ENCODE results near the gene CNPY1. TPM values are rescaled to one million over a fixed set of nuclear protein-coding genes. Genes with fewer than 3 reads are reported as not detected.

CNPY1 gene
- total and polyA plus RNA-seq, 2 of the 8 experiments (the other 6 are each of a cell fraction or from before 2014, with no cell fraction given), result not detected

- Histone ChIP-seq H3K79me1 (ENCODE audit: low read depth, low read length) (no peaks in the 10 kb centered on the region), H3K9ac (replicated peaks in 1 of 4; ENCODE audit: extremely low read depth in 1 of 4, low read depth in 3 of 4, low read length in 3 of 4) (no peak overlapping the region), H3K56ac (replicated peaks; ENCODE audit: insufficient read length, low read depth, low read length) (no peak overlapping the region), H3K18ac (ENCODE audit: extremely low read depth, low read length) (no peak overlapping the region), H3K27me3 (replicated peaks in 1 of 4; ENCODE audit: control insufficient read depth in 3 of 4, extremely low read depth in 1 of 4, insufficient read depth in 3 of 4, low read length in 3 of 4) (0 out of 7 replicates have a peak, but pooled peaks cover 0 to 2% (median 0%) of the 10 kb centered on the region in 4 experiments), H2AK5ac (ENCODE audit: low read depth, low read length) (no peak overlapping the region), H3K4ac (replicated peaks; ENCODE audit: insufficient read length, low read depth, low read length) (no peak overlapping the region), H2BK120ac (replicated peaks; ENCODE audit: low read depth, low read length) (no peak overlapping the region), H3K14ac (ENCODE audit: insufficient read length) (no peak overlapping the region), H4K5ac (ENCODE audit: insufficient read length, low read depth, low read length) (no peak overlapping the region), H4K20me1 (replicated peaks in 1 of 2; ENCODE audit: control insufficient read depth in 1 of 2, insufficient read depth in 2 of 2, low read length in 2 of 2) (no peaks in the 10 kb centered on the region), H2BK12ac (ENCODE audit: low read depth, low read length) (no peak overlapping the region), H3K9me3 (ENCODE audit: insufficient read depth in 2 of 2, low read depth in 1 of 2, low read length in 1 of 2) (no peaks in the 10 kb centered on the region), H2AFZ (ENCODE audit: low read length) (no peak overlapping the region), H4K8ac (ENCODE audit: extremely low read depth, insufficient read depth, low read length) (no peak overlapping the region), H2BK15ac (ENCODE audit: low read length) (no peak overlapping the region), H3K36me3 (ENCODE audit: control insufficient read depth in 2 of 4, insufficient read depth in 4 of 4, low read length in 3 of 4) (no peaks in the 10 kb centered on the region), H3K4me2 (ENCODE audit: insufficient read depth in 1 of 2, low read depth in 2 of 2, low read length in 2 of 2) (no peak overlapping the region), H3K79me2 (ENCODE audit: control insufficient read depth in 1 of 2, insufficient read depth in 2 of 2, low read length in 2 of 2) (no peaks in the 10 kb centered on the region), H3K23me2 (ENCODE audit: low read depth, low read length) (peaks cover 3% of the 10 kb centered on the region; the same call in 1 of the 2 replicates), H2BK5ac (ENCODE audit: low read depth, low read length) (no peak overlapping the region), H3K4me1 (replicated peaks in 1 of 4; ENCODE audit: control insufficient read depth in 3 of 4, insufficient read depth in 4 of 4, low read length in 3 of 4) (peaks cover 0 to 3% (median 1%) of the 10 kb centered on the region in 4 experiments; a peak in 2 of 7 replicates), H4K91ac (replicated peaks; ENCODE audit: insufficient read length, low read length) (no peak overlapping the region), H3K23ac (ENCODE audit: insufficient read length) (no peak overlapping the region), H2BK20ac (ENCODE audit: low read length) (no peak overlapping the region), H3K27ac (ENCODE audit: low read depth, low read length) (no peak overlapping the region), H3K4me3 (ENCODE audit: extremely low read depth in 1 of 4, insufficient read depth in 2 of 4, low read depth in 3 of 4, low read length in 4 of 4) (no peak overlapping the region)
- FAIRE-seq (no peak), DNase-seq (ENCODE audit: low read depth in 1 of 2, low spot score in 2 of 2) (no peak)
- POLR2A ChIA-PET (ENCODE audit: partially characterized antibody), result no interaction called here
- WGBS, 2 experiments (ENCODE audit: extremely low coverage in 1 of 2, insufficient coverage in 1 of 2, insufficient read length in 1 of 2, insufficient replicate concordance in 2 of 2, low coverage in 1 of 2, low lambda C conversion rate in 2 of 2, missing lambda C conversion rate in 1 of 2), result 87 to 100% methylated on average over 5 to 8 of the region's 8 CpGs
- CTCF ChIA-PET (ENCODE audit: partially characterized antibody), result interaction anchor here (0.7 to 9.4 kb wide), 8 partner anchors 9 to 213 kb away, joined by 3 to 64 read pairs (median 4); no protein-coding TSS in a partner anchor
- no peak for TF ChIP-seq BRCA1 (IDR thresholded peaks at IDR 0.05; ENCODE audit: low read depth, low read length)
- no peak for TF ChIP-seq ZNF274 (IDR thresholded peaks at IDR 0.05; ENCODE audit: borderline replicate concordance, extremely low read depth, low read length)
- no peak for TF ChIP-seq KDM1A (IDR thresholded peaks at IDR 0.05; ENCODE audit: borderline replicate concordance, low read length)
- no peak for TF ChIP-seq TCF12 (IDR thresholded peaks at IDR 0.05; ENCODE audit: low read depth, low read length)
- no peak for TF ChIP-seq TAF1 (IDR thresholded peaks at IDR 0.05; ENCODE audit: low read depth, low read length)
- no peak for TF ChIP-seq HDAC2 (IDR thresholded peaks at IDR 0.05; ENCODE audit: borderline replicate concordance in 1 of 2, low read depth in 2 of 2, low read length in 2 of 2)
- TF ChIP-seq KDM4A (IDR thresholded peaks at IDR 0.05; ENCODE audit: low read depth, low read length, severe bottlenecking), result no peak
- no peak for TF ChIP-seq CBX5 (IDR thresholded peaks at IDR 0.05; ENCODE audit: low read depth, low read length)
- no peak for TF ChIP-seq CHD2 (IDR thresholded peaks at IDR 0.05; ENCODE audit: low read length)
- TF ChIP-seq GTF2F1 (IDR thresholded peaks at IDR 0.05; ENCODE audit: borderline replicate concordance, low read depth, low read length), result no peak
- no peak for TF ChIP-seq SIN3A (conservative IDR thresholded peaks at IDR 0.05 in 1 of 2, IDR thresholded peaks at IDR 0.05 in 1 of 2; ENCODE audit: low read depth in 1 of 2, low read length in 2 of 2)
- no peak for TF ChIP-seq KDM5A (IDR thresholded peaks at IDR 0.05; ENCODE audit: low read length)
- TF ChIP-seq ATF3 (IDR thresholded peaks at IDR 0.05; ENCODE audit: insufficient read depth, low read depth, low read length), result no peak
- TF ChIP-seq JUN (IDR thresholded peaks at IDR 0.05; ENCODE audit: low read depth, low read length), result no peak
Observed at GRCh38 chr7:155585532-155585895, 39.2 kb upstream of the CNPY1 start.

All from H1 (cell line).